GM21723 (cell line): Measurements from ENCODE around the gene ARFRP1.

Experiments
- ATAC-seq: cut with Tn5 transposase; IDR thresholded peaks from one replicate; pipeline ENCODE4 v1.9.1; 2021; ENCODE audit warnings: mild to moderate bottlenecking, moderate library complexity; ENCODE audit not compliant: unreplicated experiment

The ARFRP1 gene

DNA sequence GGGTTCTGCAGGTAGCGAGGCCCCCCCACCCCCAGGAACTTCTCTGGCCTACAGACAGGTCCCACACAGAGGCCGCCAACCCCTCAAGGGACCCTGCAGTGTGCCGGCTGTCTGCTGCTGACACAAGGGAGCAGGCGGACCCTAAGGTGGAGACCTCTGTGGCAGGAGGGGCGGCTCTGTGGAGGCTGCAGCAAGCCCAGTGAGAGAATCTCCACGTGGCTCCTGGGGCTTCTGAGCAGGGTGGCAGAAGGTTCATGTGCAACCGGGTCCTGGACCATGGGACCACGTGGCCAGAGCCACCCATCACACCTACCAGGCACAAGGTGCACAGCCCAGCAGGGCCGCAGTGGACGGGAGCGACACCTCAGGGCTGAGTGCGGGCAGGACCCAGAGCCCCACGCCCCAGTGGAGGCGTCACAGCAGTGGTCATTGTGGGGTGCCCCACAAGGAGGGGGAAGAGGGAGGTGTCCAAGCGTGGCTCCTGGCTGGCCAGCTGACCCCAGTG is 4.3 kb downstream of the ARFRP1 start:
- no peak for ATAC-seq

DNA sequence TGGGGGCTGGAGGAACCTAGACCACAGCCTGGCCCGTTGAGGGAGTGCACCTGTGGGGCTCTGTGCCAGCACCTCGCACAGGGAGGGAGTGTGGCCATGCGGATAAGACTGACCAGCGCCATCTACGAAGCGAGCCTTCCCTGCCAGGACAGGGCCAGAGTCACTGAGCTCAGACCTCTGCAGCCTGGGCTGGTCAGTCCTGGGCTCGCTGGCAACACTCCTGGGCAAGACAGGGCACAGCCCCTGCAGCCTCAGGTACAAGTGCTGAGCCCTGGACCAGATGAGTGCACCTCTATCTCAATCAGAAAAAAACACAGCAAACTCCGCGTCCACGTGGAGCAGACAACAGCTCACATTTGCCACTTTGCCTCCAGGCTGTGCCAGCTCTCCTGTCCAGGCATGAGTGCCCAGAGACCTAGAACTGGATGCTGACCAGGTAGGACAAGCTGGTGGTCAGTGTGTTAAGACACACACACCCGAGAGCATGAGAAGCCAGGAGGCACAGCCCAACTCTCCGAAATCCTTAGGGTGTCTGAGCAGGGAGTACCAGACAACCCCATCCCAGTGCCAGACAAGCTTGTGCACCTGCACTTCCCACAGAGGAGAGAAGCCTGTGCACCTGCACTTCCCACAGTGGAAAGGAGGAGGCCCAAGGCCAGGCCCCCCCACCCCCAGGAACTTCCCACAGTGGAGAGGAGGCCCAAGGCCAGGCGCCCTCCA is 4.9 kb downstream of the ARFRP1 start:
- ATAC-seq = no peak

DNA sequence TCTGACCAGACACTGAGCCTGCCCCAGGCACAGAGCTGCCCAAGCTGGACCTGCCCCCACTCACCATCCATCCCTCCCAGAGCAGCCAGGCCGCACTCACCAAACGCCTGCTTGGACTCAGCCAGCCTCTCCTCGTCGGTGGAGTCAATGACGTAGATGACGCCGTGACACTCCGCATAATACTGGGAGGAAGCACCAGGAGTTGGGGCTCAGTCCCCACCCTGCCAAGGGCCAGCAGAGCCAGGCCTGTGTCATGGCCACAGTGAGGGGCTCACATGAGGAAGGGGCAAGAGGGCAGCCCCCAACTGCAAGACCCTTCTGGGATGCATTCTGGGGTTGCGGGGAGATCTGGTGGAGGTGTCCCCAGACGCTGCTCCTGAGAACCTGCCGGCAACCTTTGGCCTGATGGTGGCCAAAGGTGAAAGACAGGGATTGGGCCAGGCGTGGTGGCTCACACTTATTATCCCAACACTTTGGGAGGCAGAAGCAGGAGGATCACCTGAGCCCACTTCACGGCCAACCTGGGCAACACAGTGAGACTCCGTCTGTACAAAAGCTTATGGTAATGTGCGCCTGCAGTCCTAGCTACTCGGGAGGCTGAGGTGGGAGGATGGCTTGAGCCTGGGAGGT is 5.6 kb downstream of the ARFRP1 start:
- ATAC-seq = no peak

DNA sequence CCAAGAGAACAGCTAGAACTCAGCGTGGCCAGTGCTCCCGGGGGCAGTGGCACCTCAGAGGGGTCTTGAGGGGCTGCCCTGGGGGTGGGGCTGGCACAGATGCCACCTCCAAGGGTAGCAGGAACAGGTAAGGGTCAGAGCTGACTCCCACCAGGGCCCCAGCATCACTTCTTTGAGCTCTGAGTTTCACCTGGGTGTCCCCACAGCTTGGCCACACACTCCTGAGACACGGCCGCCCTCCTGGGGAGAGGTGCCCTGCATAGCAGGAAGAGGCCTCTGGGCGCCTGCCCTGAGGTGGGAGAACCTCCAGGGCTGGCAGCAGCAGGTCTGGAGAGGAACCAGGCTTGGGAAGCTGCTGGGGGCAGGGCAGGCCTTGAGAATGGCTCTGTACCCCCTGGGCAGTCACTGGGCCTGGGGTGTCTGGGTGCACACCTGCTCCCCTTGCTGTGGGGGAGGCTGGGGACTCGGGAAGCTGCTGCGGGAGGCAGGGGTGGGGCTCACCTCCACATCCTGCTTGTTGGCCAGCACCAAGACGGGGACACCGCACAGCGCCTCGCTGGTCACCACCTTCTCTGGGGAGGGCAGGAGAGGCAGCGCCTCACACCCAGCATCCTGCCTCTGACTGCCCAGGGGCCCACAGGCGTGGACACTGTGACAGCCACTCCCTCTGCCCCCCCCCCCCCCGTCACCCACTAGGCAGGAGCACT is 6.3 kb downstream of the ARFRP1 start:
- ATAC-seq = no peak

DNA sequence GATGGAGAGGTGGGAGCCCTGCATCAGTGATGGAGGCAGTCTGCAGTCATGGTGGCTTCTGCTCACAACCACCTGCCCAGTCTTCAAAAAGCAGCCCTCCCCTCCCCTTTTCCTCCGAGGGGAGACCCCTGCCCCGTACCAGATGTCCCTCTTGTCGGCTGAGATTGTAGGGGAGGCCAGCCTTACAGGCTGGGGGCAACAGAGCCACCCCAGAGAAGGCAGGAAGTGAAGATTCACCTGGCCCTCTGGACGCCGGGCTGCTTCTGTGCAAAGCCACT is 6.8 kb downstream of the ARFRP1 start:
- no peak for ATAC-seq

DNA sequence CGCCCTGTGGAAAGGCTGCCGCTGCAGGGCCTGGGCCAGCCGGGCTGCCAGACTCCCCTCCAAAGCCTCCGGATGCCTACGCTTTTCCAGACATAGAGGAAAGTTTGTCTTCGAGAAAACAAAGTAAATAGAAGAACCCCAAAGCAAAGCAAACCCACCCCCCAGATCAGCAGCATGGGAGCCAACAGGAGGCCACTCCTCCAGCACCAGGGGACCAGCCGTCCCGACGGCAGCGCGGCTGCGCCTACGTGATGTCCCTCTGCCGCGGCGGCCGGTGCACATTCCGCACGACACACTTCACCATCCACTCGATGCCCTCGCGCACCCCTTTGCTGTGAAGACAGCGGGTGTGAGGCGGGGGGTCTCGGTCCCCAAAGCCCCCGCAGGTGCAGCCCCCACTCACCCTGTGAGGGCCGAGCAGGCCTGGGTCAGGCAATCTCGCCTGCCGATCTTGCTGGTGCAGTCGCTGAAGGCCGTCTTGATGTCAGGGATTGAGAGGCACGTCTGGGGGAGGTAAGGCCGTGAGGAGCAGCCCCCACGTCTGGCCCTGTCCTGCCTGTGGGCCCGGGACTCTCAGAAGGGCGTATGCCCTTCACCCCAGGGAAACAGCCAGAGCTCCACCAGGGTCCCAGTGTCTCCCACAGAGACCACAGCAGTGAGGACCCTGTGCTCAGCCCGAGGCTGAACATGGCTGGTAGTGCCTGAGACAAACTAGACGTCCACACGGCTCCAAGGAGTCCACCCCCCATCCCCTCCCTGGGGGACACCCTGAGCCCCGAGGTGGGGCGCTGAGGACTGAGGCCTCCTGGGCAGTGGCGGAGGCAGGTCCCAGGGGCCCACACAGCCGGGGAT is 7.4 kb downstream of the ARFRP1 start:
- no peak for ATAC-seq

DNA sequence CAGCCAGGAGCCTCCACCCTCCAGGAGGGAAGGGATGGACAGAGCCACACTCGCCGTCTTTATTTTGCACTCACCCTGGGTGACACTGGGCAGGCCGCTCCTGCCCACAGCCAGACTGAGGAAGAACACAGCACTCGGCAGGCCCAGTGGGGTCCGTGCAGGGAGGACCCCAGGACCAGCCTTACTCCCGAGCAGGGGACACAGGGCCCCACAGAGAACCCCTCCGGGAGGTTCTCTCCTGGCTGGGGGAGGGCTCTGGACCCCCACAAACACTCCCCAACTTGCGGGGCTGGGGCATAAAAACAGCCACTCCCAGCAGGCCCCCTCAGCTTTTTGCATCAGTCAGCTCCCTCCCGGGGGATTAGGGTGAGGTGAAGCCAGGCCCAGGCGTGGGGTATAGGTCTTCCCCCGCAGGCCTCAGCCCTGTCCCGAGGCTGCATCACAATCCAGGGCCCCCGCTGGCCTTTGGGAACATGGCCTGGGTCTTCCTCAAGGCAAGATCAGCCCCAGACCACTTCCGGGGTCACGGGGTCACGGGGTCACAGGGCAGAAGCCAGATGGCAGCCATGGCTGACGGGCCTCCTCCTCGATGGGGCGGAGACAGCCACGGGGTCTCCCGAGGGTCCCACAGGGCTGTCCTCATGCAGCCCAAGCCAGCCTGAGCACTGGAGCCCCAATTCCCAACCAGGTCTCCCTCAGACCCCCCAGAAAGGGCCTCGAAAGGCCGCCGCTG is 8.1 kb downstream of the ARFRP1 start:
- ATAC-seq = no peak

DNA sequence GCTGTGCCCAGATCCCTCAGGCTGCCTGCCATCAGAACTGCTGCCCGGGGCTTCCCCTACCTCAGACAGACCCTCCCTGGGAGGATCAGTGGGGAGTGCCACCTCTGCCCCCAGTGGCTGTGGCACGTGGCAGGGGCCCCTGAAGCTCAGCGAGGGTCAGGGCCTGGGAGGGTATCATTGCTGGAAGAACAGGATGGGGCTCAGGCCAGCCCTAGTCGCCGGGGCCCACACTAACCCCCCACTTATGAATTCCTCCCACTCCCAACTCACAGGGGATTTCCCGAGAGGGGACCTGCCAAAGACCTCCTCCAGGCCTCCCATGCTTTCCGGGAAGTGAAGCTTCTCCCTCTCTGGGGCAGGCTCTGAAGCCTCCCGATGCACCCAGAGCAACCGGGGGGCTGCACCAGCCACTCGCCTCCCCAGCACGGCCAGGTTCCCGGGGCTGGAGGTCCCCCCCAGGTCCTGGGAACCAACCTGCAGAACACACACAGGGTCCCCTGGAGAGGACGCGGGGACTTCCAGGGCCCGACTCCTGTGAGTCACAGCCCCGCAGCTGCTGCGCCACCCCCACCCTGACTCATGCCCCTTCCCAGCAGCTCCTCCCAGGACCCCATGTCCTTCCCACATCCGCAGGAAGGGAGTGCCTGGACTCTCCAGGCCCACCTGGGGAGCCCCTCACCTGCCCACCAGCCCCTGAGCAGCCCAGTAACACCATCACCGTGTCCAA is 8.9 kb downstream of the ARFRP1 start:
- ATAC-seq = no peak

DNA sequence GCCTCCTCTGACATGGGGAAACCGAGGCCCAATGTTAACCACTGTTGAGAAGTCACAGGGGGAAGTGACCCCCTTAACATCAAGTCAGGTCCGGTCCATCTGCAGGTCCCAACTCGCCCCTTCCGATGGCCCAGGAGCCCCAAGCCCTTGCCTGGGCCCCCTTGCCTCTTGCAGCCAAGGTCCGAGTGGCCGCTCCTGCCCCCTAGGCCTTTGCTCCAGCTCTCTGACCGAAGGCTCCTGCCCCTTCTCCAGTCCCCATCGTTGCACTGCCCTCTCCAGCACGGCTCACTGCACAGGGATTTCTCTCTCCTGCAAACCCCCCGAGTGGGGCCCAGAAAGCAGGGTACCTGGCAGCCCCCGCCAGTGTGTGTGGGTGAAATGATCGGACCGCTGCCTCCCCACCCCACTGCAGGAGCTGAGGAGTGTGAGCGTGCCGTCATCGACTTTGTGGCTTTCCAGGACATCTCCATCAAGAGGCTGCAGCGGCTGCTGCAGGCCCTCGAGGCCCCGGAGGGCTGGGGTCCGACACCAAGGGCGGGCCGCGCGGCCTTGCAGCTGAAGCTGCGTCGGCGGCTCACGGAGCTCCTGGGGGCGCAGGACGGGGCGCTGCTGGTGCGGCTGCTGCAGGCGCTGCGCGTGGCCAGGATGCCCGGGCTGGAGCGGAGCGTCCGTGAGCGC is 9.8 kb downstream of the ARFRP1 start:
- no peak for ATAC-seq

DNA sequence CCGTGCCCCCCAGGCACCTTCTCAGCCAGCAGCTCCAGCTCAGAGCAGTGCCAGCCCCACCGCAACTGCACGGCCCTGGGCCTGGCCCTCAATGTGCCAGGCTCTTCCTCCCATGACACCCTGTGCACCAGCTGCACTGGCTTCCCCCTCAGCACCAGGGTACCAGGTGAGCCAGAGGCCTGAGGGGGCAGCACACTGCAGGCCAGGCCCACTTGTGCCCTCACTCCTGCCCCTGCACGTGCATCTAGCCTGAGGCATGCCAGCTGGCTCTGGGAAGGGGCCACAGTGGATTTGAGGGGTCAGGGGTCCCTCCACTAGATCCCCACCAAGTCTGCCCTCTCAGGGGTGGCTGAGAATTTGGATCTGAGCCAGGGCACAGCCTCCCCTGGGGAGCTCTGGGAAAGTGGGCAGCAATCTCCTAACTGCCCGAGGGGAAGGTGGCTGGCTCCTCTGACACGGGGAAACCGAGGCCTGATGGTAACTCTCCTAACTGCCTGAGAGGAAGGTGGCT is 10.4 kb downstream of the ARFRP1 start:
- ATAC-seq = no peak

DNA sequence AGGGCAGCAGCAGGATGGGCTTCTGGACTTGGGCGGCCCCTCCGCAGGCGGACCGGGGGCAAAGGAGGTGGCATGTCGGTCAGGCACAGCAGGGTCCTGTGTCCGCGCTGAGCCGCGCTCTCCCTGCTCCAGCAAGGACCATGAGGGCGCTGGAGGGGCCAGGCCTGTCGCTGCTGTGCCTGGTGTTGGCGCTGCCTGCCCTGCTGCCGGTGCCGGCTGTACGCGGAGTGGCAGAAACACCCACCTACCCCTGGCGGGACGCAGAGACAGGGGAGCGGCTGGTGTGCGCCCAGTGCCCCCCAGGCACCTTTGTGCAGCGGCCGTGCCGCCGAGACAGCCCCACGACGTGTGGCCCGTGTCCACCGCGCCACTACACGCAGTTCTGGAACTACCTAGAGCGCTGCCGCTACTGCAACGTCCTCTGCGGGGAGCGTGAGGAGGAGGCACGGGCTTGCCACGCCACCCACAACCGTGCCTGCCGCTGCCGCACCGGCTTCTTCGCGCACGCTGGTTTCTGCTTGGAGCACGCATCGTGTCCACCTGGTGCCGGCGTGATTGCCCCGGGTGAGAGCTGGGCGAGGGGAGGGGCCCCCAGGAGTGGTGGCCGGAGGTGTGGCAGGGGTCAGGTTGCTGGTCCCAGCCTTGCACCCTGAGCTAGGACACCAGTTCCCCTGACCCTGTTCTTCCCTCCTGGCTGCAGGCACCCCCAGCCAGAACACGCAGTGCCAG is 11.0 kb downstream of the ARFRP1 start, which contains the start of gene TNFRSF6B:
TSS of gene TNFRSF6B (plus strand) at position 25 of the 729 bp plus-strand sequence. CDS start at position 141, 116 bp downstream.
- no peak for ATAC-seq

DNA sequence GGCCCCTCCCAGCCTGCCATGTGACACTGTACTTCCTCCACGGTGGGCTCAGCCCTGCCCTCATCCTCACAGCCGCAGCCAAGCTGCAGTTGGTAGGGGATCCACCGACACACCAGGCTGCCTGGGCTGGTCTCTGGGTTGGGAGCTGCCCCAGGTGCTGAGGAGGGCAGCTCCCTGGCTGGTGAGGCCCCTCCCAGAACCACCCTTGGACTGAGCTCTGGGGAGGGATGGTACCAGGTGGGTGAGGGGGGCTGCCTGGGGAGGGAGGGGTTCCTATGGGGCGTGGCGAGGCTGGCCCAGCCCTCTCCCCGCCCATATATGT is 11.5 kb downstream of the ARFRP1 start:
- no peak for ATAC-seq

DNA sequence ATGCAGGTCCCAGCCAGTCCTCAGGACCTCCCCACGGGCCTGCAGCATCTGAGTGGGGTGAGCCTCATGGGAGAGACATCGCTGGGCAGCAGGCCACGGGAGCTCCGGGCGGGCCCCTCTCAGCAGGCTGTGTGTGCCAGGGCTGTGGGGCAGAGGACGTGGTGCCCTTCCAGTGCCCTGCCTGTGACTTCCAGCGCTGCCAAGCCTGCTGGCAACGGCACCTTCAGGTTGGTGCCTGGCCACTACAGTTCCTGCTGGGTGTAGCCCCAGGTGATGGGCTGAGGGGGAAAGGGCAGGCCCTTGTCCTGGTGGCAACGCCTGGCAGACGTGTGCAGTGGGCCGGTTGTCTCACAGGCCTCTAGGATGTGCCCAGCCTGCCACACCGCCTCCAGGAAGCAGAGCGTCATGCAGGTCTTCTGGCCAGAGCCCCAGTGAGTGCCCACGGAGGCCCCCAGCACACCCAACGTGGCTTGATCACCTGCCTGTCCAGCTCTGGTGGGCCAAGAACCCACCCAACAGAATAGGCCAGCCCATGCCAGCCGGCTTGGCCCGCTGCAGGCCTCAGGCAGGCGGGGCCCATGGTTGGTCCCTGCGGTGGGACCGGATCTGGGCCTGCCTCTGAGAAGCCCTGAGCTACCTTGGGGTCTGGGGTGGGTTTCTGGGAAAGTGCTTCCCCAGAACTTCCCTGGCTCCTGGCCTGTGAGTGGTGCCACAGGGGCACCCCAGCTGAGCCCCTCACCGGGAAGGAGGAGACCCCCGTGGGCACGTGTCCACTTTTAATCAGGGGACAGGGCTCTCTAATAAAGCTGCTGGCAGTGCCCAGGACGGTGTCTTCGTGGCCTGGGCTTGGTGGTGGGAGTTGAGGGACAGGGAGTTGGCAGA is 12.1 kb downstream of the ARFRP1 start:
- ATAC-seq = no peak

DNA sequence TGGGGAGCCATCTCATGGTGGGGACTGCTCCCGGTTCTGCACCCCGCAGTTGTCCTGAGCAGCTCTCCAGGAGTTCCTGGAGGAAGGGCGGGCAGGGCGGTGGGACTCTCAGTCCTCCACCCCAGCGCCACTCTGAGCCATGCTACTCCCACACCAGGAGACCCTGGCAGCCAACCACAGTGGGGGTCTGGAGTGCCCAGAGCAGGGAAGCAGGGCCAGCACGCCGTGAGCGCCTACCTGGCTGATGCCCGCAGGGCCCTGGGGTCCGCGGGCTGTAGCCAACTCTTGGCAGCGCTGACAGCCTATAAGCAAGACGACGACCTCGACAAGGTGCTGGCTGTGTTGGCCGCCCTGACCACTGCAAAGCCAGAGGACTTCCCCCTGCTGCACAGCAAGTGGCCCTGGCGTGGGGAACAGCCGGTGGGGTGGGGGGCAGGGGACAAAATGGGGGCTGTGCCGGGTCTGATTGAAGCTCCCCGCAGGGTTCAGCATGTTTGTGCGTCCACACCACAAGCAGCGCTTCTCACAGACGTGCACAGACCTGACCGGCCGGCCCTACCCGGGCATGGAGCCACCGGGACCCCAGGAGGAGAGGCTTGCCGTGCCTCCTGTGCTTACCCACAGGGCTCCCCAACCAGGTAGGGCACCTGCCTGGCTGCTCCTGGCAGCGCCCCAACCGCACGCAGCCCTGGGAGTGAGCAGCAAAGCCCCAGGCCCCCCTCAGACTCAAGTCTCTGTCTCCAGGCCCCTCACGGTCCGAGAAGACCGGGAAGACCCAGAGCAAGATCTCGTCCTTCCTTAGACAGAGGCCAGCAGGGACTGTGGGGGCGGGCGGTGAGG is 13.0 kb downstream of the ARFRP1 start:
- ATAC-seq = no peak

DNA sequence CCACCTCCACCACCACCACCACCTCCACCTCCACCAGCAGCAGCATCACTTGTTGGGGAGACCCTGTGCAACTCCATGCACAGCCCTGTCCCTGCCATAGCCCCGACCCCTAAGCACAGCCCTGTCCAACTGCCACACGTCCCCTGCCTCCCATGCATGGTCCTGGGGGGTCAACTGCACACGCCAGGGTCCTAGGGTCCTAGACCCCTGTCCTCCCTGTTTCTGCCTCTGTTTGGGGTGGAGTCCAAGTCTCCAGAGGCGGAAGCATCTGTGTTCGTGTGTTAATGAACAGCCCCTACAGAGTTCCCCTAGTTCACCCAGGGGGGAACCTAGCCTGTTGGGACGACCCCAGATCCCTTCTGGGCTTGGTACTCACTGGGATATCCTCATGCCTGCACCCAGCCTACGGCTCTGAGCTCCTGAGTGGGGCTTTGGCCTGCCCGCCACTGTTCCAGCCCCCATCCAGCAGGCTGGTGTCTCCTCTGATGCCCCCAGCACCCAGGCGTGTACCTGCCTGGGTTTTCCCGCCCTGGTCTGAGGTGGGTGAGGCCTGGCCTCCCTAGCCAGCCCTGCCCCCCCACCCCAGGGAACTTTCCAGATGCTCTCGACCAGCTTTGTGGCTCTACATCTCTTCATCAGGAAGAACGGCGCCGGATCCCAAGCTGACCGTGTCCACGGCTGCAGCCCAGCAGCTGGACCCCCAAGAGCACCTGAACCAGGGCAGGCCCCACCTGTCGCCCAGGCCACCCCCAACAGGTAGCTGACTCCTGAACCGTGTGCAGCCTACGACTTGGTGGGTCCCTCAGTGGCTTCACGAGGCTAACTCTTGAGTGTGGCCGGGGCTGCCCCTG is 13.8 kb downstream of the ARFRP1 start:
- no peak for ATAC-seq
